ENCODE results near the gene CYFIP1.

Gene CYFIP1

DNA sequence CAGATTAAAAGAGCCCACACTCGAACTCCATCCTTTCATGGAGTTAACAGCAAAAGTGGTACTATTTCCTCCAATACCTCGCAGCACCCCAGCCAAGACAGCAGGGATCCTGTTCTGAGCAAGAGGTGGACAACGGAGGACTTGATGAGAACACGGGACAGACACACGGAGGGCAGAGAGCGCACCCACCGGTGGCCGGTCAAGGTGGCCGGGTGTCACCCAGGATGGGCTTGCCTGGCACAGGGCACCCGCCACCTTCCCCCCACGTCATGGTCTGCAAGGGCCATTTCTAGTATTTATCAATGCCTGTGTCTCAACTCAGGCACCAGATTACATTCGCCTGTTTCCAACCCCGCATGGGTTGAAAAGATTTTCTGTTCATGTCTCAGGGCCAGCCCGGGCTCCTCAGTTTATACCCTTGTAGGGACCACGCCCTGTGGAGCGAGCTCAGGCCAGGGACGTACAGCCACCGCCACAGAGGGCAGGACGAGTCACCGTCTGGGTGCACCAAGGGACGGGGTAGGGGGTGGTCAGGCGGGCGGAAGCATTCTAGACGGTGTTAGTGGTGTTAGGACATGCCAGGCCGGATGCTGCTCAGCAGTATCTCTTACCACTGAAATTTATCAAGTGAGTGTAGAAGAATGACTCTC lies 64.2 kb downstream of the CYFIP1 start:
- DNase-seq = no peak

DNA sequence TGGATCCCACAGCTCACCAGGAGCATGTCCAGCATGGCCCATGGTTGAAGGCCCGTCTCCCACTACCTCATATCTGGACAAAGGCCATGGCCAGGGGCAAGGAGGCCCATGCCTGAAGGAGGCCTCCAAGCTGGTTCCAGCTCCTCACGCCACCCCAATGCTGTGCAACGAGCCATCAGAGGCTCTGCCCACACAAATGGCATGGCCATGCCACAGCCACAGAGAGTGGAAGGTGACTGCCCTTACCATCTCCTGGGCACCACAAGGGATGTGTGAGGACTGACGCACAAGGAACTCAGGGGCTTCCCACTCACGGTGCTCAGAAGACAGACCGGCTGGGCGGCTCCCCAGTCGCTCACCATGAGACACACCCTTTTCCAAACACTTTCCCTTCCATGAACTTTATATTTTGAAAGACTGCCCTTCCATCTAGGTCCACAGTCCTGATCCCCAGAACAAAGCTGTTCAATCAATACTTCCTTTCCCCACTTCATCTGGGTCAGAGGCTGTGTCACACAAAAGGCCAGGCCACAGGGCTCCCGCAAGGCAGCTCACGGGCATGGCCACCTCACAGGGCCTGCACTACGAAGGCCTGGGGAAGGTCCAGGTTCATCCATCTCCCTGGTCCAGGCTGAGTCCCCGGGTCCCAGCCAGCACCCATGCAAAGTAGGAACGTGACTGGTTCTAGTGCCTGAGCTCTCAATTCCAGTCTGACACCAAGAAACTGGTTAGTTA lies 66.4 kb downstream of the CYFIP1 start:
- no peak for DNase-seq

DNA sequence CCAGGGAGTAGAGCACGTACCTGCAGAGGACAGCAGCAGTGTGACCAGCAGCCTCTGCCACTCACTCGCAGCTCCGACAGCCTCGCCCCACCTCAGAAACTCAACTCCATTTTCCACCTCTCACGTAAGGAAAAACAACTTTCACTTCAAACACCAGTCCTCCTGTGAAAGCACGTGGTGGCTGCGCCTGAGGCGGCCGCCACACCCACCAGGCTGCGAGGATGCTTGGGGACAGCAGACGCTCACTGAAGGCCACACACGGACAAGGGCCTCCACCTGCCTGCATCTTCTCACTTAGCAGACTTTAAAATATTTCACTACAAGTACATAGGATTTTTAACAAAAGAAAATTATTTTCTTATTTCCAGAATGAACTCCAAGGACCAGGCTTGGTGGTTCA lies 67.9 kb downstream of the CYFIP1 start:
- no peak for DNase-seq

DNA sequence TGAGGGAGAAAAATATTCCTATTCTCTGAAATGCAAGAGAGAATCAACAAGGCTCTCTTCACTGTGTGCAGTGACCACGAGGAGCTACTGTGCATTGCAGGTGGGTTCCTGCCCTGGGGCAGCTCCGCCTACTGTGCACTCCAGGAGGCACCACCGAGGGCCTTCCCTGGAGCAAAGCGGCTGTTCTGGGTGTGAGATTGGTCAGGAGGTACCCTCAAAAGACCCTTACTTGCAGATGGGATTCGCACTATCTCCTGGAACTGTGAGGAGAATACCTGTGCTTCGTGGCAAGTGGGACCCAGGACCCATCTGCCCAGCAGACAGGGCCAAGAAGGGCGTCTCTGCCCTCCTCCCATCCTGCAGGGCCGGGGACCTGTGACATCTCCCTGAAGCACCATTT lies 68.9 kb downstream of the CYFIP1 start:
- no peak for DNase-seq

DNA sequence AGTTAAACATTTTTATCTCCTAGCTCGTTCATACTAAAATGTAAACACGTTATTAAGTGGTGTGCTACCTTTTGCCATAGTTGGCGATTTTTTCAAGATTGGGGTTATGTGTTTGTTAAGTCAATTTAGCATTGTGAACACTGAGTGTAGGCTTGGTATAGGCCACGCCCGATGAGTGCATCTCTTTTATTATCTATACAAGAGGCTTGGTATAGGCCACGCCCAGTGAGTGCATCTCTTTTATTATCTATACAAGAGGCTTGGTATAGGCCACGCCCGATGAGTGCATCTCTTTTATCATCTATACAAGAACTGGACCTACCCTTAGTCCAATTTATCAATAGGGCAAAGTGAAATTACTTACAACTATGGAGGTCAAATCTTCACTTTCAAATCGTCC lies 71.3 kb downstream of the CYFIP1 start:
- no peak for DNase-seq

DNA sequence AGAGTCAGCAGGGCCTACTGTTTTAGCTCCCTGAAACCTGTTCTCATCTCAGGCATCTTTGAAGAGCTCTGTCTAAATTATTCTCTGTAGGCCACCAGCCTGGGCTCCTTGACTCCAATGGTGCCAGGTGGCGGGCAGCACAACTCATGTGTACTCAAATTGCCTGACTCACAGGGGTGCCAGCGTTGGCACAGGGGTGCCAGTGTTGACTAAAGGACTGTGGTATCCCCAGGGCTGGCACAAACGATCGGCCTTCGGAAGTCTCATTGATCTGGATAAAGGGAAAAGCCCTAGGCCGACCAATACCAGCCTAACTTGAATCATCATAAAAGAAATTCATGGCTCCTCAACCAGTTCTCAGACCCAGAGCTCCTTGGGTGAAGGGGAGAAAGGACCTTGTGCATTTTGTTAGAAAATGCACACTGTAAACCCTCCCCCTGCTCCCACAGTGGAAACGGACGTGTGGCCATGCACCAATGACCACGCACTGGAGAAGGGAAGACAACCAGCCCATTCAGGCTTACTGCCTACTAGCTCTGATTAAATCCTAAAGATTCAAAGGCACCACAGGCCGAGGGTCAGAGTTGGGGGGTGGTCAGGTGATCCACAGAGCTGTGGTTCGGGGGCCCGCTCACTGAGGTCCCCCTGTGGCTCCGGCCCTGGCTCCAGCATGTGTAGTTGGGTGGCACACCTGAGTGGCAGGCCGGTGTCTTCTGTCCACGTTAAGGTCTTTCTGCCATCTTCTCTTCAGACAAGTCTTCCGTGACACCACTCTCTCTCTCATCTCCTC lies 72.8 kb downstream of the CYFIP1 start:
- no peak for DNase-seq

DNA sequence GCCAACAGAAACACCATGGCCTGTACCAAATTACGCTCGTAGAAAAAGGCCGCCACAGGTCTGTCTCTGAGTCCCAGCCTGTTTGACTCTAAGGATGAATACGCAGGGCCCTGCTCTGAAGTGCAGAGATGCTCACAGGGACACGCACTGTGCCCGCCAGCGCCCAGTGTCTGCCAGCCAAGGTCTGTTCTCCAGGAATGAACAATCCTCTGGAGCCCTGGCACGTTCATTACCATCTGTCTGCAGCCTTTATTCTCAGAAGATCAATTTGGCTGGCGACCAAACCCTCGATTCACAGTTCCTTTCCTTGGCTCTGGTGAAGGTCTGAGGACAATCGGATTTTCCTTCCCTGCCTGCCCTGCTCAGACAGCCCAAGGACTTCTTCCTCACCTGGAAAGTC lies 75.4 kb downstream of the CYFIP1 start:
- no peak for DNase-seq

DNA sequence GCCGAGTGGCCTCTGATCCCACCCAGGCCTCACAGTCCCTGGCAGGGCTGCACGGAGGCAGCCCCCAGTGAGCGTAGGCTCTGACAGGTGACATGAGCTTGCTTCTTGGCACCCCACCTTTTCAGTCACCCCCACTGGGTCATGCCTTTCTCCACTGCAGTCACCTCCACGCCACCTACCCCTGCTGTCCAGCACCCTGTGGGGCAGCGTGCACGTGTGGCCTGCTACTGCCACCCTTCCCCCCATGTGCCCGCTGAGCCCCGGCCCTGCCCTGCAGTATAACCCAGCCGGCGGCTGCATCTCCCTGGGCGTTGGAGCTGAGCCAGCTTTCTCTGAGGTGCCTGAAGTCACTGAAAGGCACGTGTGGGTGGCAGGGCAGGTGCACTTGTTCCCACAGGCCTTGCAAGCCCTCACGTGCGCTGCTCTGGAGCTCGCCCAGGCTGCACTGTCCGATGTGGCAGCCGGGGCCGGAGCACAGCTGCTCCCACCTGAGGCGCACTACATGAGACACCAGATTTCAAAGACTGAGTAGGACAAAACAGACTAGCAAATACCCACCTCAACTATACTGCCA lies 76.1 kb downstream of the CYFIP1 start:
- DNase-seq = no peak

DNA sequence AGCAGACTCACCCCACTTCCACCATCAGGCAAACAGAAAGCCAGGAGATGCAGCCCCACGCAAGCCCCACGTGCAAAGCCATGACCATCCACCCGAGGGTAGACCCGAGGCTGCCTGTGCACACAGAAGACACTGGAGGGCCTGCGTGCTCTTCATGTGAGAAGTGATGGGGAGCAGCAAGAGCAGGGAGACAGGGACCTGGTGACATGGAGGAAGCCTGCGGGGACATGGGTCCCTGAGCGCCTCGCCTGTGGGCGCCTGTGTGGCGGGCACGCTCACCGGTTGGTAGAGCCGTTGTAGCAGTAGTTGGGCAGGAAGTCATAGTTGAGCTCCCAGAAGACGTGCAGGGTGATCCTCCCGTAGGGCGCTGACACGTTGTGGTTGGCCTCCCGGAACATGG lies 76.7 kb downstream of the CYFIP1 start:
- no peak for DNase-seq

DNA sequence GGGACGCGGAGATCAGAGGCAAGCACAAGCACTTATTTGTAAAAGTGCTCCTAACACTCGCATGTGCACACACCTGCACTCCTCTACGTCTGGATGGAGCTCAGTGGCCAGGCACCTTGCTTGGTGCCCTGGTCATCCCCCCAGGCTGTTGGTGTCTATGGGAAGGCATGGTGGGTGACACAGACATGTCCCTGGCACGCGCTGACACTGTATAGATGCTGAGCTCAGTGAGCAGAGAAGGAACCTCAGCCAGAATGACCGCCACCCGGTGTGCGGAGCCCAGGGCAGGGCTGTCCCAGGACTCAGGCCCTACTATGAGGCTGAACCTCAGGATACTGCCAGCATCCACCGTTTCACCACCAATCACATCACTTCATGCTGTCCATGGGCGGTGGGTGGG lies 77.2 kb downstream of the CYFIP1 start:
- DNase-seq = no peak

DNA sequence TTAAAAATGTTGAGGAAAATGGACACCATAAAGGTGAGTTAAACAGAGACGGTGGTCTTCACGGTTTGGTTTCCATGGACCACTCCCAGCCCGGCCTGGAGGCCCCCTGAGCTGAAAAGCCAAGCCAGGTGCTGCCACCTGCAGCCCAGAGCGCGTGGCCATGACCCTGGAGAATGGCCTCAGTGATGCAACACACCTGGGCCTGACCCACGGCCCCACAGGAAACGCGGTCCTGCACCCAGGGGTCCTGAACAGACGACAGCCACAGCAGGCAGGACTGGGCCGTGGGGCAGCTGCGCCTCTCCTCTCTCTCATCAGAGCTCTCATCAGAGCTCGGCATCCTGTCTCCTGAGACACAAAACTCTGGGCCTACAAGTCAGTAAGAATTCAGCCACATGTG lies 77.6 kb downstream of the CYFIP1 start:
- DNase-seq = no peak

DNA sequence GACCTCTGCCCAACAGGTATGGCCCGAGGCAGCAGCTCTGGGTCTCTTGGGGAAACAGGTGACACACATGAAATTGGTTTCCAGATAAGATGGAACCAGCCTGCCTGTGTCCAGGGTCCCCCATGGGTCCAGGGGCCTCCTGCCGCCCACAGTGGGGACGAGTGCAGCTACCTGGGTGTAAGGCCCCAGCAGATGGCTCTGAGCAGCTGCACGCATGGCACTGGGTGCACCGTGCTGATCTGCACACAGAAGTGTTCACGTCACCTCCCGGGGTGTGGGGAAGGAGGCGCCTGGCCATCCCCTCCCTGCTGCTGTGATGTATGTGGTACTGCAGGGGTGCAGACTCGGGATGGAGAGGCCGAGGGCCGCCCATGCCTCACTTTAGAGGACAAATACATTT lies 78.1 kb downstream of the CYFIP1 start:
- DNase-seq = no peak

DNA sequence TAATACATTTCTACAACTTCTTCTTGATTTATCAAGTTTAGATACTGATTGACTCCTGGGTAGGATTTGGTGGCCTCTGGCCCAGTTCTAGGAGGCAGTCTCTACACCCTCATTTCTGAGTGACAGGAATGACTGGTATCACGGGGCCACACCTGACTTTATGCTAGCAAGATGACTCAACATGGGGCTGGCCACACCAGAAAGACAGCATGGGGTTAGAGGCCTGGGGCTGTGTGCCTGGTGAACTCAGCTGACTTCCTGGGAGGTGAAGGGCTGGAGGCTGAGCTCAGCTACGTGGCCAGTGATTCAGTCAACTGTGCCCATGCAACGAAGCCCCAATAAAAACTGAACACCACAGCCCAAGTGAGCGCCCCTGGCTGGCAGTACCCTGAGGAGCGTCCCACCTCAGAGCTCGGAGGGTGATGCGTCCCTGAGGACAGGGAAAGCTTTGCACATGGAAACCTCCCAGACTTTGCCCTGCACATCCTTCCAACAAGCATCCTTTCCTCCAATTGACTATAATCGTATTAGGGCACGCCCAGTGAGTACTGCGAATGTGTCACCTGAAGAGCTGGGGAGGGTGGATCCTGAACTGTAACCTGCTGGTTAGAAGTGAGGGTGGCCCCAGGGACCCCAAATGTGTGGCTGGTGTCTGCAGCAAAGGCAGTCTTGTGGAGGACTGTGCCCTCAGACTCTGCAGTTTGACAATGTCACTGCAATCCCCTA lies 84.5 kb downstream of the CYFIP1 start:
- DNase-seq = no peak

DNA sequence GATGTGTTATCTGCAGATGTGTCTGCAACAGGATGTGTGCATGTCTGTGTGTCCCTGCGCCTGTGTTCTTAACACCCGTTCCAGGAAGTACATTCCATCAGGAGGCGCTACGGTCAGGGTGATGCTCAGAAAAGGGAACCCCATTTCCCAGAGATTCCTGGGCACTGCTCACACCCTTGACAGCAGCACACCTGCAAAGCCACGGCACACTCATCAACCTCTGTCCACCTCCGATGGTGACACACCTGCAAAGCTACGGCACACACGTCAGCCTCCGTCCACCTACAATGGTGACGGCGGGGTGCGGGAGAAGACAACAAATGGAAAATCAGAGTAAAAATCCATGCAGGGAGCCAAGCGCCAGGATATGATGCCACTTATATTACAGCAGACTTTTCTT lies 86.3 kb downstream of the CYFIP1 start:
- DNase-seq = no peak

DNA sequence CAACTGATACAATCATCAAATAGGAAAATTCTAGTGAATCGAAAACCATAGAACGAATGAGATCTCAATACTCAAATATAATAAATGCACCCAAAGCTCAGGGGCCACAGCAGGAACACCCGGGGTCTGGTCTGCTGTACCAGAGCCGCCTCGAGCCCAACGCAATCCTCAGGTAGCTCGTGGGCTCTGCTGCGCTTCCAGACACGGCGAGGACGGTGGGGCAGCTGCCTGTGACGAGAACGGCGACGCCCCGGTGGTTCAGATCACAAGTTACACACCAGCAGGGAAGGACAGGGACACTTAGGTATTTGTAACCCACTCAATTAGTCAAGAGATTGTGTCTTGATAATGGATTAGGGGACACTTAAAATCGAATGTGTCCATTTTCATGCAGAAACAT lies 87.1 kb downstream of the CYFIP1 start:
- DNase-seq = no peak

DNA sequence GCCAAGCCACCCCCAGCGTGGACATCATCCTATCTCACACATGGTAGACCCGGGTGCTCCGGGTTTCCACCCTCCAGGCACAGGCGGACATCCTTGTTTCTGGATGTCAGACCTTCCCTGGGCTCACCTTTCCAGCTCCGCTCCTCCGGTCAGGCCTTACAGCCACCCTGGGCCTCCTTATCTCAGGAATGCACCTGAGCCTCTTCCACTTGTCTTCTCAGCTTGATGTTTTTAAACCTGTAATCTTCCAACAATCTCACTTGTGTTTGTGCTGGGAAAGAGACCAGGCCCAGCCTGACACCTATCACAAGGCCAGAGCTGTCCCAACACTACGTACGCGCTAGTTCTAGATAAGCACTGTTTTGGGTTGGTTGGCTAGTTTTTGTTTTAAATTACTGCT lies 87.8 kb downstream of the CYFIP1 start:
- DNase-seq = no peak

DNA sequence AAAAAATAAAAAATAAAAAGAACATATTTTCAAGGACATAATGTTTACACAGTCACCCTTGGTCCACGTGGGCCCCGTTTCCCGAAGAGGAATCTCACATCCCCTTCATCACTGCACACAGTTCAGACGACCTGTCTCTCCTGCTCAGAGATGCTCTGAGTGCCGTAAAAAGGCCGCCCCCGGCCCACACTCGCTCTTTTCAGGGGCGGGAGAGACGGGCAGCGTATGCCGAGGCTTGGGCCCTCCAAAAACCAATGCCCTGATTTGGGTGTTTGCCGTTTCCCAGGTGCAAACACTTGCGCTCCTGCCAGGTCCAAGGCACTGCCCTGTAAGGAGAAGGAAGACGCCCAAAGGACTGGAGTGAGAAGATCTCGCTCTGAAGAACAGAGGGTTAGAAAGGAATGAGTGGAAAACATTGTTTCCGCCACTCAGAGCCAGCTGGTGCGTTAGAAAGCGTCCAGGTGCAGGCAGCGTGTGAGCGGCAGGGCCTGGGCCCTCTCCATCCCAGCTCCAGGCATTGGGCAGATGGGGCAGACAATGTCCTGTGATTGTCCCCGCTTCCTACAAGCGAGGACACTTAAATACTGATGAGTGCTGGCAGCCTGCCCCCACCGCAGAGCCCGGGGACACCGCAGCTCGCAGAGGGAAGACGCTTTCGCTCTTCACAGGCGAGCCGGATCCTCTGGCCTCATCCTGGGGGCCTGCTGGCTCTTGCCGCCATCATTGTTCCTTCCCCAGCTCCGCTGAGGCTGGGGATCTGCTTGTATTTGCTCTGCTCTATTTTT lies 88.5 kb downstream of the CYFIP1 start:
- DNase-seq = no peak

DNA sequence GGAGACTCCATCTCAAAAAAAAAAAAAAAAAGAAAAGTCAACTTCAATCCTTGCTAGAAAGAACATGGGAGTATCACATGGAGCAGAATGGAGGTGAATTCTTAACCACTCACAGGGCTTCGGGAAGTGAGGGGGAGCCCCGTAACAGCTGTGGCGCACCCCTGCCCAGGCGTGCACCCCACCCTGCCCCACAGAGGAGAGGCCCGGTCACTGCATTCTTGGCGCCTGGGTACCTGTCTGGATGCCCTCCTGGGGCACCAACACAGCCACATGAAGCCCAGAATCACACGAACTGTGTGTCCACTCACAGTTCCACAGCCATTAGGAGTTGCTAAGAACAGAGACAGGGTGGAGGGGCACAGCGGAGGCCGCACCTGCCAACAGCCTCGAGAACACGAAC lies 89.9 kb downstream of the CYFIP1 start:
- DNase-seq = no peak

DNA sequence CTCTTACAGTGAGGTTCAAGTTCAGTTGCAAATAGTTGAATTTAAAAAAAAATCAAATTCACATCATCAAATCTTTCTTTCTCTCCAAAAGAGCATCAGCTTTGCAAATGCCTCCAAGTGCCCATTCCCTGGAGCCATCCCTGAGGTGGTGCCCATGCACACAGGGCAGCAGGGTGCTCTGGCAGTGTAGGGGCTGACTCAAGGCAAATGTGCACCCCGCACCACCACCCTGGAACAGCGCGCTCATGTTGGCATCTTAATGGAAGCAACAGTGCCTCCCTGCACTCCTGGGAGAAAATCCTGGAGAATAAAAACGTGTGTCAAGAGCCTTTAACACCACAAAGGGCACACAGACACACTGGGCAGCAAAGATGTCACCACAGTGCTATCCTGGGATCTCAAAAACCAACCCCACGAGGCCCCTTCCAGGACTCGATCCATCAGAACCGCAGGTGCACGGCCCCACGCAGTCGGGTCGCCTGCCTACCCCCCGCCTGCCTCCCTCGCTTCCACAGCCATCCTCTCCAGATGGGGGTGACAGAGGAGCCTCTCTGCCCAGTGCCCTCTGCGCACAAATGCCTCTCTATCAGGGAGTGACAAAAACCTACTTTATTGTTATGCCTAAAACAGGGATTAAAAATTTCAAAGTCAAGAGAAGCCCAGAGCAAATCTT lies 90.9 kb downstream of the CYFIP1 start:
- no peak for DNase-seq

DNA sequence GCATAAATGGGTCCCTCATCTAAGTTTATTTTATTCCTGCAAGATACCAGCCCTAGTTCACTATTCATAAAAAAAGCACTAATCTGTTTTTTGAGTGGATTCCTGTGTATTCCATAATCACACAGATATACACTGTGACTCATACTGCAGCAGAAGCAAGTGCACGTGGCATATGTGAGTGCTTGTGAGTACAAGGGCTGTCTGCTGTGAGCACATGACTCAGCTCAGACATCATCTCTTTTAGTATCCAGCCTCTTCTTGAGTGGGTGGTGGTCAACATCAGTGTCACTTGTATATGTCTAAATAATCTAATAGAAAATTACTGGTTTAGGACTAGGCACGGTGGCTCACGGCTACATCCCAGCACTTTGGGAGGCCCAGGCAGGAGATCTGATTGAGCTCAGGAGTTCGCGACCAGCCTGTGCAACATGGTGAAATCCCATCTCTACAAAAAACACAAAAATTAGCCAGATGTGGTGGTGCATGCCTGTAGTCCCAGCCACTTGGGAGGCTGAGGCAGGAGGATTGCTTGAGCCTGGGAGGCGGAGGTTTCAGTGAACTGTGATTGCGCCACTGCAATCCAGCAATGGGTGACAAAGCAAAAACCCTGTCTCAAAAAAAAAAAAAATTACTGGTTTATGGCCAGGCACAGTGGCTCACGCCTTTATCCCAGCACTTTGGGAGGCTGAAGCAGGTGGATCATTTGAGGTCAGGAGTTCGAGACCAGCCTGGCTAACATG lies 91.9 kb downstream of the CYFIP1 start:
- DNase-seq = no peak
